NK-92 (cell line): ENCODE measurements around the gene PFDN4.

ENCODE experiments used
- DNase-seq: peaks from one replicate; lab custom pipeline; 2025; ENCODE audit not compliant: unreplicated experiment; lab: John Stamatoyannopoulos, UW

PFDN4 gene

GRCh38 chr20:54200487-54201267 lies 7.2 kb upstream of the PFDN4 start:
- no peak for DNase-seq

GRCh38 chr20:54201268-54201846 lies 6.5 kb upstream of the PFDN4 start:
- no peak for DNase-seq

- no peak for DNase-seq
Measured at GRCh38 chr20:54203281-54203680, 4.6 kb upstream of the PFDN4 start.

GRCh38 chr20:54204063-54204462 lies 3.8 kb upstream of the PFDN4 start:
- DNase-seq = no peak

GRCh38 chr20:54204481-54204880 lies 3.4 kb upstream of the PFDN4 start:
- DNase-seq = no peak

GRCh38 chr20:54205450-54205849 lies 2.4 kb upstream of the PFDN4 start:
- DNase-seq = no peak

GRCh38 chr20:54207053-54207742 lies 689 bp upstream of the PFDN4 start:
- DNase-seq = no peak

- no peak for DNase-seq
Measured at GRCh38 chr20:54208548-54209176, 775 bp downstream of the PFDN4 start.

- no peak for DNase-seq
Measured at GRCh38 chr20:54209216-54209813, 1.4 kb downstream of the PFDN4 start.

- no peak for DNase-seq
Measured at GRCh38 chr20:54212226-54212625, 4.3 kb downstream of the PFDN4 start.

GRCh38 chr20:54212871-54213270 lies 5.0 kb downstream of the PFDN4 start:
- DNase-seq = no peak

- DNase-seq = no peak
Measured at GRCh38 chr20:54214566-54214965, 6.7 kb downstream of the PFDN4 start.

GRCh38 chr20:54215157-54215789 lies 7.4 kb downstream of the PFDN4 start:
- no peak for DNase-seq

- no peak for DNase-seq
Measured at GRCh38 chr20:54217762-54218161, 9.9 kb downstream of the PFDN4 start.

- no peak for DNase-seq
Measured at GRCh38 chr20:54218470-54218869, 10.6 kb downstream of the PFDN4 start.

- no peak for DNase-seq
Measured at GRCh38 chr20:54219751-54220426, 12.0 kb downstream of the PFDN4 start.

GRCh38 chr20:54220722-54221121 lies 12.8 kb downstream of the PFDN4 start:
- no peak for DNase-seq

GRCh38 chr20:54221353-54221752 lies 13.5 kb downstream of the PFDN4 start:
- no peak for DNase-seq

GRCh38 chr20:54221996-54222890 lies 14.4 kb downstream of the PFDN4 start:
- no peak for DNase-seq
